GM23338 (cell line): ENCODE measurements around the gene NFATC1. TPM values are rescaled to one million over a fixed set of nuclear protein-coding genes. Genes with fewer than 3 reads are reported as not detected.

Source experiments
- ATAC-seq: fragments of 200-7000 bp; cut with Tn5 transposase; 3 replicates; pipeline ENCODE4 v1.9.1; 2020
- DNase-seq: peaks from one replicate; pipeline ENCODE4 v3.0.0-alpha.2; 2015; ENCODE audit warnings: low spot score
- H2AFZ ChIP-seq: fragments of 200-600 bp; sonication (generic); 2 replicates; pipeline ENCODE4 v1.8.0; 2016; ENCODE audit warnings: antibody characterized with exemption, mild to moderate bottlenecking, moderate library complexity
- H3F3A ChIP-seq: fragments of 200-600 bp; sonication (generic); replicated peaks from 2 replicates; pipeline ENCODE4 v1.8.0; 2017; ENCODE audit warnings: antibody characterized with exemption, mixed run types, low read depth
- H3K27ac ChIP-seq: fragments of 200-600 bp; sonication (generic); 2 replicates; pipeline ENCODE4 v1.6.1; 2016; ENCODE audit warnings: low read depth
- H3K27me3 ChIP-seq: fragments of 200-600 bp; sonication (generic); 2 replicates; pipeline ENCODE4 v1.8.0; 2016; ENCODE audit warnings: mild to moderate bottlenecking, mixed run types, moderate library complexity; ENCODE audit not compliant: insufficient read depth
- H3K36me3 ChIP-seq: fragments of 200-600 bp; sonication (generic); 2 replicates; pipeline ENCODE4 v1.8.0; 2016; ENCODE audit warnings: mild to moderate bottlenecking; ENCODE audit not compliant: insufficient read depth
- H3K4me1 ChIP-seq: fragments of 200-600 bp; sonication (generic); 2 replicates; pipeline ENCODE4 v1.8.0; 2016; ENCODE audit warnings: mild to moderate bottlenecking, moderate library complexity; ENCODE audit not compliant: insufficient read depth
- H3K4me2 ChIP-seq: fragments of 200-600 bp; sonication (generic); 2 replicates; pipeline ENCODE4 v1.7.1; 2017; ENCODE audit warnings: mixed run types
- H3K4me3 ChIP-seq: fragments of 200-600 bp; sonication (generic); 2 replicates; pipeline ENCODE4 v1.6.1; 2016; ENCODE audit warnings: mixed run types
- H3K79me2 ChIP-seq: fragments of 200-600 bp; sonication (generic); replicated peaks from 2 replicates; pipeline ENCODE4 v1.8.0; 2017; ENCODE audit warnings: mild to moderate bottlenecking; ENCODE audit not compliant: insufficient read depth
- H3K9me2 ChIP-seq: fragments of 200-600 bp; sonication (generic); 2 replicates; pipeline ENCODE4 v1.8.0; 2017; ENCODE audit not compliant: insufficient read depth
- H4K20me1 ChIP-seq: fragments of 200-600 bp; sonication (generic); replicated peaks from 2 replicates; pipeline ENCODE4 v1.8.0; 2017; ENCODE audit warnings: mild to moderate bottlenecking; ENCODE audit not compliant: insufficient read depth
- H3K27ac Mint-ChIP-seq: 2 replicates; pipeline ENCODE4 v1.8.0; 2020; ENCODE audit warnings: inconsistent platforms, mild to moderate bottlenecking, moderate library complexity, mixed read lengths
- H3K27me3 Mint-ChIP-seq: 3 replicates; pipeline ENCODE4 v1.8.0; 2022; ENCODE audit warnings: low read depth, mild to moderate bottlenecking, moderate library complexity, mixed read lengths, inconsistent platforms; ENCODE audit not compliant: insufficient read depth, poor library complexity
- H3K36me3 Mint-ChIP-seq: 3 replicates; pipeline ENCODE4 v1.8.0; 2021; ENCODE audit warnings: low read depth, mild to moderate bottlenecking, inconsistent platforms, moderate library complexity, mixed read lengths
- H3K4me1 Mint-ChIP-seq: 3 replicates; pipeline ENCODE4 v1.8.0; 2020; ENCODE audit warnings: mild to moderate bottlenecking, inconsistent platforms, mixed read lengths
- H3K4me3 Mint-ChIP-seq: 3 replicates; pipeline ENCODE4 v1.8.0; 2021; ENCODE audit warnings: moderate library complexity, mild to moderate bottlenecking, inconsistent platforms, mixed read lengths
- H3K9me3 Mint-ChIP-seq: 3 replicates; pipeline ENCODE4 v1.8.0; 2020; ENCODE audit warnings: moderate library complexity, mild to moderate bottlenecking, inconsistent platforms, mixed read lengths
- CREB1 ChIP-seq: fragments of 250-450 bp; sonication (Bioruptor Pico); IDR thresholded peaks from 2 replicates; pipeline ENCODE4 v1.5.0; 2020; ENCODE audit warnings: low read depth, mild to moderate bottlenecking, moderate library complexity
- ETS1 ChIP-seq: IDR thresholded peaks from 2 replicates; pipeline ENCODE4 v1.6.1; 2016; ENCODE audit warnings: antibody characterized with exemption
- EZH2 ChIP-seq: fragments of 200-600 bp; sonication (generic); IDR thresholded peaks from one replicate; pipeline ENCODE4 v1.8.0; 2017; ENCODE audit warnings: antibody characterized with exemption, mild to moderate bottlenecking, low read depth; ENCODE audit not compliant: unreplicated experiment
- JUNB ChIP-seq: IDR thresholded peaks from one replicate; pipeline ENCODE4 v1.6.1; 2016; ENCODE audit warnings: antibody characterized with exemption; ENCODE audit not compliant: unreplicated experiment
- NANOG ChIP-seq: IDR thresholded peaks from 2 replicates; pipeline ENCODE4 v1.6.1; 2016; ENCODE audit warnings: antibody characterized with exemption, borderline replicate concordance
- REST ChIP-seq: IDR thresholded peaks from one replicate; pipeline ENCODE4 v1.6.1; 2018; ENCODE audit warnings: antibody characterized with exemption; ENCODE audit not compliant: unreplicated experiment
- STAT1 ChIP-seq: IDR thresholded peaks from one replicate; pipeline ENCODE4 v1.6.1; 2016; ENCODE audit warnings: antibody characterized with exemption; ENCODE audit not compliant: unreplicated experiment
- ZNF331 ChIP-seq: fragments of 250-450 bp; sonication (Bioruptor Pico); IDR thresholded peaks from 2 replicates; pipeline ENCODE4 v1.5.0; 2020; ENCODE audit warnings: low read depth, mild to moderate bottlenecking, moderate library complexity
- ZNF462 ChIP-seq: fragments of 250-450 bp; sonication (Bioruptor Pico); IDR thresholded peaks from 2 replicates; pipeline ENCODE4 v1.5.0; 2020; ENCODE audit warnings: mild to moderate bottlenecking, moderate library complexity
- polyA plus RNA-seq: library from polyadenylated mRNA; unstranded; fragments of >200 nt; fragmentation: Nextera tagmentation; extraction: Ambion mirVana; gene quantifications from 2 replicates; pipeline ENCODE4 v1.2.1, GENCODE V29; 2016
- total RNA-seq: library from RNA; depleted of rRNA; stranded (reverse); fragments of >200 nt; shearing (Covaris generic); gene quantifications from 2 replicates; pipeline ENCODE4 v1.2.3, GENCODE V29; 2014

NFATC1 gene
- total and polyA plus RNA-seq, 2 experiments from 2014 or later: 3.9 to 6.4 TPM

GRCh38 chr18:79399275-79400081 is 3.7 kb downstream of the NFATC1 start:
- H3K4me2 ChIP-seq: peak overlapping the region; percentile 81
- peak; percentile 5 for ATAC-seq

GRCh38 chr18:79400091-79400590 is 4.4 kb downstream of the NFATC1 start:
- DNase-seq (no peak), ATAC-seq (peak; percentile 5; the same call in 2 of the 3 replicates)
- no peak overlapping the region for H3K27ac ChIP-seq
- Mint-ChIP-seq H3K4me3 (no peak overlapping the region), H3K27me3 (peaks cover 42% of the 10 kb centered on the region), H3K36me3 (no peaks in the 10 kb centered on the region), H3K9me3 (peaks cover 3% of the 10 kb centered on the region; the same call in 1 of the 3 replicates), H3K27ac (no peak overlapping the region), H3K4me1 (peaks cover 19% of the 10 kb centered on the region)
- H3F3A ChIP-seq: 0 out of 2 replicates have a peak, but pooled peaks cover 8% of the 10 kb centered on the region
- peaks cover 17% of the 10 kb centered on the region for H3K4me1 ChIP-seq
- H3K36me3 ChIP-seq: no peaks in the 10 kb centered on the region
- no peaks in the 10 kb centered on the region for H3K9me2 ChIP-seq
- H3K4me2 ChIP-seq: peak overlapping the region; percentile 81
- H2AFZ ChIP-seq: no peak overlapping the region
- no peaks in the 10 kb centered on the region; the same call in 1 of the 2 replicates for H4K20me1 ChIP-seq
- no peaks in the 10 kb centered on the region for H3K79me2 ChIP-seq
- H3K4me3 ChIP-seq: peak overlapping the region; percentile 64
- H3K27me3 ChIP-seq: peaks cover 43% of the 10 kb centered on the region
- TF ChIP-seq REST: no peak
- no peak for TF ChIP-seq ZNF462 (CRISPR knock-in tag)
- no peak for TF ChIP-seq JUNB
- TF ChIP-seq ETS1: no peak
- TF ChIP-seq STAT1: no peak
- TF ChIP-seq NANOG: no peak
- no peak for TF ChIP-seq EZH2
- TF ChIP-seq CREB1 (CRISPR knock-in tag): no peak

More at GRCh38 chr18:79399275-79400081, 3.7 kb downstream of the NFATC1 start:
- TF ChIP-seq ZNF331: no peak
- peak; percentile 82 for TF ChIP-seq EZH2
- H3K4me1 ChIP-seq: peaks cover 17% of the 10 kb centered on the region
- H3K79me2 ChIP-seq: no peaks in the 10 kb centered on the region
- peaks cover 8% of the 10 kb centered on the region; the same call in 1 of the 2 replicates for H3F3A ChIP-seq
- H4K20me1 ChIP-seq: no peaks in the 10 kb centered on the region; the same call in 1 of the 2 replicates
- no peak overlapping the region for H3K27ac ChIP-seq
- Mint-ChIP-seq H3K4me1 (peaks cover 19% of the 10 kb centered on the region), H3K27me3 (peaks cover 48% of the 10 kb centered on the region), H3K27ac (no peak overlapping the region), H3K36me3 (no peaks in the 10 kb centered on the region), H3K9me3 (peaks cover 3% of the 10 kb centered on the region; the same call in 1 of the 3 replicates), H3K4me3 (peak overlapping the region; percentile 65)
- no peaks in the 10 kb centered on the region for H3K9me2 ChIP-seq
- no peak for DNase-seq
- H3K4me3 ChIP-seq: peak overlapping the region; percentile 64
- H3K27me3 ChIP-seq: peaks cover 50% of the 10 kb centered on the region
- H3K36me3 ChIP-seq: no peaks in the 10 kb centered on the region
- peak overlapping the region; percentile 69; the same call in 1 of the 2 replicates for H2AFZ ChIP-seq
